DND-41 (cell line): ENCODE measurements around the gene PHF21B.

Source experiments
- ATAC-seq: fragments of 200-7000 bp; cut with Tn5 transposase; 3 replicates; pipeline ENCODE4 v1.9.1; 2021; ENCODE audit warnings: low read depth; ENCODE audit not compliant: insufficient read depth
- DNase-seq: peaks from one replicate; pipeline ENCODE4 v3.0.0-alpha.2; 2020
- H2AFZ ChIP-seq: 2 replicates; pipeline ENCODE4 v1.6.0; 2012; ENCODE audit warnings: low read depth, low read length
- H3K27ac ChIP-seq: 2 replicates; pipeline ENCODE4 v1.5.1; 2012; ENCODE audit warnings: low read length, inconsistent platforms
- H3K27me3 ChIP-seq: fragments of 200-600 bp; sonication (generic); 2 replicates; pipeline ENCODE4 v1.6.0; 2012; ENCODE audit warnings: low read length, mild to moderate bottlenecking, inconsistent platforms; ENCODE audit not compliant: insufficient read depth, poor library complexity
- H3K36me3 ChIP-seq: 2 replicates; pipeline ENCODE4 v1.5.1; 2012; ENCODE audit warnings: low read length, inconsistent platforms; ENCODE audit not compliant: insufficient read depth
- H3K4me1 ChIP-seq: 2 replicates; pipeline ENCODE4 v1.5.1; 2012; ENCODE audit warnings: mild to moderate bottlenecking, low read length; ENCODE audit not compliant: insufficient read depth
- H3K4me2 ChIP-seq: 2 replicates; pipeline ENCODE4 v1.6.0; 2012; ENCODE audit warnings: mild to moderate bottlenecking, moderate library complexity, low read length, inconsistent platforms; ENCODE audit not compliant: insufficient read depth
- H3K4me3 ChIP-seq, 2 experiments: fragments of 200-600 bp in 1 of 2; shearing (Covaris generic) in 1 of 2; 2 replicates each; pipeline ENCODE4 v1.5.1; 2012 to 2016; ENCODE audit warnings: inconsistent platforms in 2 of 2, low read length in 2 of 2, mild to moderate bottlenecking in 2 of 2, low read depth in 1 of 2, moderate library complexity in 1 of 2
- H3K79me2 ChIP-seq: 2 replicates; pipeline ENCODE4 v1.6.0; 2012; ENCODE audit warnings: low read length, inconsistent platforms; ENCODE audit not compliant: insufficient read depth
- H3K9ac ChIP-seq: 2 replicates; pipeline ENCODE4 v1.6.0; 2012; ENCODE audit warnings: low read depth, mild to moderate bottlenecking, inconsistent platforms, low read length, moderate library complexity
- H3K9me3 ChIP-seq: 2 replicates; pipeline ENCODE4 v1.5.1; 2012; ENCODE audit warnings: low read length, moderate library complexity, mild to moderate bottlenecking, inconsistent platforms; ENCODE audit not compliant: insufficient read depth, severe bottlenecking
- H4K20me1 ChIP-seq: 2 replicates; pipeline ENCODE4 v1.6.0; 2012; ENCODE audit warnings: low read length; ENCODE audit not compliant: insufficient read depth
- CTCF ChIP-seq: IDR thresholded peaks from 2 replicates; pipeline ENCODE4 v1.5.1; 2012; ENCODE audit warnings: borderline replicate concordance, low read length, moderate library complexity, mild to moderate bottlenecking; ENCODE audit not compliant: poor library complexity, severe bottlenecking; ENCODE audit errors: extremely low read depth
- EZH2 ChIP-seq: IDR thresholded peaks from 3 replicates; pipeline ENCODE4 v1.6.1; 2012; ENCODE audit warnings: borderline replicate concordance, low read depth, mild to moderate bottlenecking, moderate library complexity, low read length, inconsistent platforms; ENCODE audit not compliant: severe bottlenecking

PHF21B gene

GRCh38 chr22:44933666-44934453 is 75.9 kb downstream of the PHF21B start:
- H3K27me3 ChIP-seq: no peaks in the 10 kb centered on the region
- no peak for ATAC-seq
- H3K79me2 ChIP-seq: peaks cover 71% of the 10 kb centered on the region
- peaks cover 30% of the 10 kb centered on the region for H3K36me3 ChIP-seq
- no peak overlapping the region for H3K27ac ChIP-seq
- DNase-seq: no peak
- H4K20me1 ChIP-seq: peaks cover 80% of the 10 kb centered on the region
- H3K4me1 ChIP-seq: no peaks in the 10 kb centered on the region
- H3K9me3 ChIP-seq: no peaks in the 10 kb centered on the region
- no peak overlapping the region for H2AFZ ChIP-seq
- no peak for TF ChIP-seq CTCF
- no peak for TF ChIP-seq EZH2
- no peak overlapping the region for H3K4me2 ChIP-seq
- no peak overlapping the region for H3K9ac ChIP-seq
- H3K4me3 ChIP-seq: no peak overlapping the region

- no peak for ATAC-seq
- H3K4me2 ChIP-seq: no peak overlapping the region
Measured at GRCh38 chr22:44932493-44932892, 77.3 kb downstream of the PHF21B start.

GRCh38 chr22:44931766-44932165 is 78.0 kb downstream of the PHF21B start:
- DNase-seq (no peak), ATAC-seq (no peak)
- peaks cover 39% of the 10 kb centered on the region for H3K36me3 ChIP-seq
- TF ChIP-seq CTCF: no peak
- TF ChIP-seq EZH2: no peak
- H3K79me2 ChIP-seq: peaks cover 70% of the 10 kb centered on the region
- no peak overlapping the region for H3K27ac ChIP-seq
- no peak overlapping the region for H2AFZ ChIP-seq
- peaks cover 72% of the 10 kb centered on the region for H4K20me1 ChIP-seq
- no peaks in the 10 kb centered on the region for H3K9me3 ChIP-seq
- no peaks in the 10 kb centered on the region for H3K27me3 ChIP-seq
- no peak overlapping the region for H3K9ac ChIP-seq
- H3K4me1 ChIP-seq: no peaks in the 10 kb centered on the region
- no peak overlapping the region for H3K4me2 ChIP-seq
- no peak overlapping the region for H3K4me3 ChIP-seq

More at GRCh38 chr22:44932493-44932892, 77.3 kb downstream of the PHF21B start:
- Histone ChIP-seq H3K4me1 (no peaks in the 10 kb centered on the region), H3K4me3 (no peak overlapping the region), H3K27me3 (no peaks in the 10 kb centered on the region), H3K9ac (no peak overlapping the region), H3K9me3 (no peaks in the 10 kb centered on the region), H3K36me3 (peaks cover 32% of the 10 kb centered on the region), H4K20me1 (peaks cover 75% of the 10 kb centered on the region), H2AFZ (no peak overlapping the region), H3K79me2 (peaks cover 69% of the 10 kb centered on the region), H3K27ac (no peak overlapping the region)
- TF ChIP-seq CTCF: no peak
- no peak for DNase-seq
